Muscle of arm (tissue), 12 donors: ENCODE results near the gene GJA4. TPM values are rescaled to one million over a fixed set of nuclear protein-coding genes. Genes with fewer than 3 reads are reported as not detected.
"Not testable (repeated sequence)": the region's sequence is repeated elsewhere in the genome, so short reads cannot be mapped to it uniquely, and the experiment has no call there.

Experiments used
- DNase-seq: peaks from one replicate; pipeline ENCODE4 v3.0.0-alpha.2; 2013
- polyA plus RNA-seq, 12 donors: library from polyadenylated mRNA; unstranded; fragments of 120-200 nt; gene quantifications; one replicate each; pipeline ENCODE4 v1.2.1, GENCODE V29; 2013; ENCODE audit not compliant: insufficient read length in 12 of 12

Gene GJA4
- polyA plus RNA-seq, 12 donors: 27.2 to 58.0 (median 32.5) TPM; not detected in 1

GRCh38 chr1:34786521-34787325 is 6.1 kb upstream of the GJA4 start:
- peak; percentile 61 for DNase-seq

- peak; percentile 12 for DNase-seq
These were observed 5.1 kb upstream of the GJA4 start for GRCh38 chr1:34787461-34788420.

GRCh38 chr1:34790985-34791384 is 1.8 kb upstream of the GJA4 start:
- no peak for DNase-seq

- DNase-seq: no peak
These were observed 375 bp upstream of the GJA4 start for GRCh38 chr1:34792424-34792823.

- no peak for DNase-seq
These were observed 1.4 kb downstream of the GJA4 start for GRCh38 chr1:34794001-34794789.

- no peak for DNase-seq
These were observed 2.0 kb downstream of the GJA4 start for GRCh38 chr1:34794790-34795180.

- no peak for DNase-seq
These were observed 3.1 kb downstream of the GJA4 start for GRCh38 chr1:34795916-34796315.

- no peak for DNase-seq
These were observed 4.2 kb downstream of the GJA4 start for GRCh38 chr1:34796990-34797389.

- DNase-seq: no peak
These were observed 7.4 kb downstream of the GJA4 start for GRCh38 chr1:34800214-34800613.

GRCh38 chr1:34803770-34804169 is 11.0 kb downstream of the GJA4 start:
- DNase-seq: no peak

GRCh38 chr1:34806396-34806795 is 13.6 kb downstream of the GJA4 start:
- DNase-seq: no peak

GRCh38 chr1:34808051-34808810 is 15.4 kb downstream of the GJA4 start:
- no peak for DNase-seq

- not testable (repeated sequence) for DNase-seq
These were observed 18.0 kb downstream of the GJA4 start for GRCh38 chr1:34810781-34811180.

- DNase-seq: no peak
These were observed 23.5 kb downstream of the GJA4 start for GRCh38 chr1:34816332-34816731.

- no peak for DNase-seq
These were observed 24.0 kb downstream of the GJA4 start for GRCh38 chr1:34816778-34817177.

- DNase-seq: not testable (repeated sequence)
These were observed 26.1 kb downstream of the GJA4 start for GRCh38 chr1:34818862-34819261.

GRCh38 chr1:34822202-34822601 is 29.4 kb downstream of the GJA4 start:
- DNase-seq: no peak

GRCh38 chr1:34824817-34825454 is 32.1 kb downstream of the GJA4 start:
- no peak for DNase-seq

GRCh38 chr1:34825455-34826091 is 32.8 kb downstream of the GJA4 start:
- no peak for DNase-seq

GRCh38 chr1:34827341-34827941 is 34.6 kb downstream of the GJA4 start:
- DNase-seq: no peak
